H9 (cell line): ENCODE data around the gene TPX2. TPM values are rescaled to one million over a fixed set of nuclear protein-coding genes. Genes with fewer than 3 reads are reported as not detected.

Source experiments
- DNase-seq: peaks from one replicate; pipeline ENCODE4 v3.0.0-alpha.2; 2017
- H2AFZ ChIP-seq: one replicate; pipeline ENCODE4 v1.6.1; 2013; ENCODE audit warnings: mild to moderate bottlenecking, low read length, control low read depth, moderate library complexity
- H2AK5ac ChIP-seq: 2 replicates; pipeline ENCODE4 v1.6.1; 2013; ENCODE audit warnings: low read length, control low read depth, mixed read lengths; ENCODE audit not compliant: insufficient read length
- H2BK120ac ChIP-seq: one replicate; pipeline ENCODE4 v1.6.1; 2013; ENCODE audit warnings: low read depth, mild to moderate bottlenecking, low read length, control low read depth, inconsistent platforms; ENCODE audit not compliant: poor library complexity, severe bottlenecking
- H2BK12ac ChIP-seq: 2 replicates; pipeline ENCODE4 v1.6.1; 2013; ENCODE audit warnings: low read length, control low read depth, mixed read lengths, low read depth; ENCODE audit not compliant: insufficient read length
- H2BK15ac ChIP-seq: 2 replicates; pipeline ENCODE4 v1.6.1; 2013; ENCODE audit warnings: low read depth, low read length, control low read depth
- H2BK20ac ChIP-seq: one replicate; pipeline ENCODE4 v1.6.1; 2013; ENCODE audit warnings: low read depth, mild to moderate bottlenecking, low read length, control low read depth, inconsistent platforms; ENCODE audit not compliant: poor library complexity, severe bottlenecking
- H2BK5ac ChIP-seq: 2 replicates; pipeline ENCODE4 v1.6.1; 2013; ENCODE audit warnings: low read length, control low read depth, mixed read lengths; ENCODE audit not compliant: insufficient read length
- H3K14ac ChIP-seq: 2 replicates; pipeline ENCODE4 v1.6.1; 2013; ENCODE audit warnings: low read length, control low read depth; ENCODE audit not compliant: insufficient read depth
- H3K18ac ChIP-seq: 2 replicates; pipeline ENCODE4 v1.6.1; 2013; ENCODE audit warnings: low read depth, mild to moderate bottlenecking, mixed read lengths, low read length, control low read depth; ENCODE audit not compliant: insufficient read length
- H3K23ac ChIP-seq: 2 replicates; pipeline ENCODE4 v1.6.1; 2013; ENCODE audit warnings: low read length, control low read depth, mixed read lengths, low read depth; ENCODE audit not compliant: insufficient read length
- H3K23me2 ChIP-seq: 2 replicates; pipeline ENCODE4 v1.6.1; 2013; ENCODE audit warnings: low read depth, mild to moderate bottlenecking, mixed read lengths, low read length, control low read depth; ENCODE audit not compliant: insufficient read length, poor library complexity, severe bottlenecking
- H3K27ac ChIP-seq: 2 replicates; pipeline ENCODE4 v1.5.1; 2013; ENCODE audit warnings: low read length, control low read depth, mixed read lengths, low read depth; ENCODE audit not compliant: insufficient read length
- H3K27me3 ChIP-seq: 2 replicates; pipeline ENCODE4 v1.6.1; 2013; ENCODE audit warnings: low read length, control low read depth, inconsistent platforms; ENCODE audit not compliant: insufficient read depth
- H3K4ac ChIP-seq: 2 replicates; pipeline ENCODE4 v1.6.1; 2013; ENCODE audit warnings: low read depth, mild to moderate bottlenecking, control low read depth, inconsistent platforms, low read length, moderate library complexity
- H3K4me1 ChIP-seq: 2 replicates; pipeline ENCODE4 v1.6.1; 2013; ENCODE audit warnings: low read length, control low read depth, inconsistent platforms; ENCODE audit not compliant: insufficient read depth
- H3K4me2 ChIP-seq: 2 replicates; pipeline ENCODE4 v1.6.1; 2013; ENCODE audit warnings: low read length, control low read depth, mixed read lengths; ENCODE audit not compliant: insufficient read length, insufficient read depth
- H3K56ac ChIP-seq: 2 replicates; pipeline ENCODE4 v1.6.1; 2013; ENCODE audit warnings: low read depth, mild to moderate bottlenecking, mixed read lengths, low read length, control low read depth; ENCODE audit not compliant: insufficient read length
- H3K79me1 ChIP-seq: 2 replicates; pipeline ENCODE4 v1.6.1; 2013; ENCODE audit warnings: low read depth, mild to moderate bottlenecking, moderate library complexity, low read length, control low read depth, inconsistent platforms; ENCODE audit not compliant: insufficient read depth, poor library complexity, severe bottlenecking
- H3K79me2 ChIP-seq: 2 replicates; pipeline ENCODE4 v1.6.1; 2013; ENCODE audit warnings: low read length, control low read depth, inconsistent platforms; ENCODE audit not compliant: insufficient read depth
- H3K9ac ChIP-seq: 2 replicates; pipeline ENCODE4 v1.6.1; 2013; ENCODE audit warnings: low read length, control low read depth, mixed read lengths; ENCODE audit not compliant: insufficient read length; ENCODE audit errors: extremely low read depth
- H3K9me3 ChIP-seq: one replicate; pipeline ENCODE4 v1.6.1; 2013; ENCODE audit warnings: low read depth, low read length, inconsistent platforms; ENCODE audit not compliant: control insufficient read depth
- H3T11ph ChIP-seq: one replicate; pipeline ENCODE4 v1.6.1; 2013; ENCODE audit warnings: mild to moderate bottlenecking, low read length, control low read depth, inconsistent platforms
- H4K20me1 ChIP-seq: one replicate; pipeline ENCODE4 v1.6.1; 2013; ENCODE audit not compliant: control insufficient read depth, insufficient read length, insufficient read depth
- H4K5ac ChIP-seq: 2 replicates; pipeline ENCODE4 v1.6.1; 2013; ENCODE audit warnings: low read depth, mild to moderate bottlenecking, mixed read lengths, low read length, control low read depth; ENCODE audit not compliant: insufficient read length
- H4K8ac ChIP-seq: replicated peaks from 2 replicates; pipeline ENCODE4 v1.6.1; 2013; ENCODE audit warnings: low read length, control low read depth, mixed read lengths, low read depth; ENCODE audit not compliant: insufficient read length
- H4K91ac ChIP-seq: 2 replicates; pipeline ENCODE4 v1.6.1; 2013; ENCODE audit warnings: low read depth, mild to moderate bottlenecking, moderate library complexity, mixed read lengths, low read length, control low read depth; ENCODE audit not compliant: insufficient read length
- H3K27ac Mint-ChIP-seq, 3 experiments: 2 replicates in 2 of 3; 3 replicates in 1 of 3; pipeline ENCODE4 v1.8.0; 2020 to 2021; ENCODE audit warnings: mixed read lengths in 3 of 3, mild to moderate bottlenecking in 1 of 3, moderate library complexity in 1 of 3
- H3K27me3 Mint-ChIP-seq: 2 replicates; pipeline ENCODE4 v1.8.0; 2021; ENCODE audit warnings: low read depth, mild to moderate bottlenecking, moderate library complexity, mixed read lengths
- H3K36me3 Mint-ChIP-seq, 3 experiments: 2 replicates in 2 of 3; 3 replicates in 1 of 3; pipeline ENCODE4 v1.8.0; 2020 to 2021; ENCODE audit warnings: low read depth in 3 of 3, mixed read lengths in 3 of 3; ENCODE audit not compliant: insufficient read depth in 1 of 3
- H3K4me1 Mint-ChIP-seq, 2 experiments: 2 replicates each; pipeline ENCODE4 v1.8.0; 2020; ENCODE audit warnings: mixed read lengths in 2 of 2
- H3K4me3 Mint-ChIP-seq, 2 experiments: 2 replicates in 1 of 2; 3 replicates in 1 of 2; pipeline ENCODE4 v1.8.0; 2020 to 2021; ENCODE audit warnings: mild to moderate bottlenecking in 2 of 2, mixed read lengths in 2 of 2, moderate library complexity in 1 of 2
- H3K9me3 Mint-ChIP-seq, 2 experiments: 2 replicates in 1 of 2; 3 replicates in 1 of 2; pipeline ENCODE4 v1.8.0; 2020; ENCODE audit warnings: mild to moderate bottlenecking in 2 of 2, mixed read lengths in 2 of 2, moderate library complexity in 1 of 2
- WGBS: extraction: QIAGEN DNeasy Blood & Tissue Kit; methylation state at CpG from one replicate; pipeline ENCODE4 v1.1.7; 2013; ENCODE audit warnings: missing lambda C conversion rate, low lambda C conversion rate, mixed read lengths; ENCODE audit not compliant: insufficient read length; ENCODE audit errors: extremely low coverage; 5-methylcytosine and 5-hydroxymethylcytosine counted together
- total RNA-seq: library from RNA; stranded (reverse); gene quantifications from 2 replicates; pipeline ENCODE4 v1.2.1, GENCODE V29; 2021
- TF ChIP-seq, protein P1 (sequence below): fragments of 200-600 bp; sonication (generic); conservative IDR thresholded peaks from 3 replicates; pipeline ENCODE4 v1.8.0; 2021; ENCODE audit warnings: antibody characterized with exemption, mild to moderate bottlenecking

TPX2 gene
- total RNA-seq, 1 experiment from 2014 or later = 161 TPM

DNA sequence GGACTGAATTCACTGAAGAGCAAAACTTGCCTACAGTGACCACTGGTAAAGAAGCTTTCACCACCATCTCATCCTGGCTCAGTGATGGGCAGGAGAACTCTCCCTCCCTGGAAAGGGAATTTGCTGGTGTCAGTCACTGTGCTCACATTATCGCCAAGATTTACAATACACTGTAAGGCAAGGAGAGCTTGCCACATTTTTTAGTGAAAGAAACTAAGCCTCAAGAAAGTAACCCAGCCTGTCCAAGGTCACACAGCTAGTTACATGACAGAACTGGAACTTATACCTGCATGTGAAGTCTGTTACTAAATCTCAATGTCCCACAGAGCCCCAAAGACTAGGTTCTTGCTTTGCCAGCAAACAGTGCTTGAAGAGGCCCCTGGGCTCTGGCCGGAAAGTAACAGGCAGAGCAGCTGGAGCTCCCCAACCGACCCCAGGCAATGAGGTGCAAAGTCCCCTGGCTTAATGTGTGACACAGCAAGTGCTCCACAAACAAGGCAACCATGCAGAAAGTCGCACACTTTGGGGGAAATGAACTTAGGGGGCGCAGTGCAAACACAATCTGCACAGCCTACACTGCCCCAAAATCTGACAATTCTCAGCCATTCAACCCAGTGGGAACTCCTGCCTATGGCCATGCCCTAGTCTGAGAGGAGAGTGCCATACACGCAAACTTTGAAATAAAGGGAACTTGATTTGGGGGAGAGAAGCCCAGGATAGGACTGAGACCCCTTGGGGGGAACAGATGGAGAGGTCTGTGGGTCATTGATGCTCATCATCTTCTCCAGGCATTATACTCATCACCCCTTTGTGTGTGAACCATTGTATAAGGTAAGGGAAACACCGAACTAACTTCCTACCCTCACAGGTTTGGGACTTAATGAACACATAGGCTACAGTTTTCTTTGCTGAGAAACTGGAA, 18.3 kb upstream of the TPX2 start:
- H3K9me3 ChIP-seq = no peaks in the 10 kb centered on the region
- H3K27ac ChIP-seq = peak overlapping the region; percentile 31
- peak overlapping the region; percentile 76 to 87 for H3K4me3 Mint-ChIP-seq
- H3K56ac ChIP-seq = no peak overlapping the region
- no peak overlapping the region for H2BK20ac ChIP-seq
- H2BK15ac ChIP-seq = no peak overlapping the region
- no peaks in the 10 kb centered on the region for H3K27me3 Mint-ChIP-seq
- no peak overlapping the region for H3K18ac ChIP-seq
- no peaks in the 10 kb centered on the region for H4K20me1 ChIP-seq
- peaks cover 7% of the 10 kb centered on the region; the same call in 1 of the 2 replicates for H3K79me2 ChIP-seq
- no peak overlapping the region for H2BK120ac ChIP-seq
- no peak overlapping the region for H2BK12ac ChIP-seq
- H3K23ac ChIP-seq = no peak overlapping the region
- H3K27me3 ChIP-seq = no peaks in the 10 kb centered on the region
- H4K8ac ChIP-seq = no peak overlapping the region
- H3T11ph ChIP-seq = no peak overlapping the region
- TF ChIP-seq, protein P1, sequence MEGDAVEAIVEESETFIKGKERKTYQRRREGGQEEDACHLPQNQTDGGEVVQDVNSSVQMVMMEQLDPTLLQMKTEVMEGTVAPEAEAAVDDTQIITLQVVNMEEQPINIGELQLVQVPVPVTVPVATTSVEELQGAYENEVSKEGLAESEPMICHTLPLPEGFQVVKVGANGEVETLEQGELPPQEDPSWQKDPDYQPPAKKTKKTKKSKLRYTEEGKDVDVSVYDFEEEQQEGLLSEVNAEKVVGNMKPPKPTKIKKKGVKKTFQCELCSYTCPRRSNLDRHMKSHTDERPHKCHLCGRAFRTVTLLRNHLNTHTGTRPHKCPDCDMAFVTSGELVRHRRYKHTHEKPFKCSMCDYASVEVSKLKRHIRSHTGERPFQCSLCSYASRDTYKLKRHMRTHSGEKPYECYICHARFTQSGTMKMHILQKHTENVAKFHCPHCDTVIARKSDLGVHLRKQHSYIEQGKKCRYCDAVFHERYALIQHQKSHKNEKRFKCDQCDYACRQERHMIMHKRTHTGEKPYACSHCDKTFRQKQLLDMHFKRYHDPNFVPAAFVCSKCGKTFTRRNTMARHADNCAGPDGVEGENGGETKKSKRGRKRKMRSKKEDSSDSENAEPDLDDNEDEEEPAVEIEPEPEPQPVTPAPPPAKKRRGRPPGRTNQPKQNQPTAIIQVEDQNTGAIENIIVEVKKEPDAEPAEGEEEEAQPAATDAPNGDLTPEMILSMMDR = no peak
- peaks cover 15% of the 10 kb centered on the region for H3K4me1 ChIP-seq
- DNase-seq = no peak
- H3K9ac ChIP-seq = no peak overlapping the region
- no peak overlapping the region for H2BK5ac ChIP-seq
- H2AK5ac ChIP-seq = no peak overlapping the region
- no peak overlapping the region for H3K4ac ChIP-seq
- H3K36me3 Mint-ChIP-seq = peaks cover 4 to 42% (median 42%) of the 10 kb centered on the region in 3 experiments; a peak in 6 of 7 replicates
- no peak overlapping the region for H4K5ac ChIP-seq
- no peaks in the 10 kb centered on the region for H3K79me1 ChIP-seq
- peak overlapping the region; percentile 48 for H3K4me2 ChIP-seq
- H3K27ac Mint-ChIP-seq = peak overlapping the region; percentile 26 to 96 (median 91); a peak in 6 of 7 replicates
- no CpG with 5 or more reads among the region's 7 CpGs for WGBS
- no peaks in the 10 kb centered on the region for H3K9me3 Mint-ChIP-seq
- H3K14ac ChIP-seq = no peak overlapping the region
- H3K23me2 ChIP-seq = peaks cover 33% of the 10 kb centered on the region
- no peak overlapping the region for H4K91ac ChIP-seq
- H2AFZ ChIP-seq = no peak overlapping the region
- peaks cover 58 to 62% of the 10 kb centered on the region in 2 experiments for H3K4me1 Mint-ChIP-seq
